GM06990 (cell line): Measurements from ENCODE around the gene TRMT11.
A peak's percentile ranks its signal among the peaks of the same experiment; 100 is the strongest.

Source experiments
- DNase-seq: peaks from one replicate; pipeline ENCODE4 v3.0.0-alpha.2; 2011; ENCODE audit not compliant: insufficient read length; ENCODE audit errors: extremely low read depth
- H3K27me3 ChIP-seq: replicated peaks from 2 replicates; pipeline ENCODE4 v1.6.0; 2011; ENCODE audit warnings: low read length; ENCODE audit not compliant: control insufficient read depth, insufficient read depth
- H3K36me3 ChIP-seq: 2 replicates; pipeline ENCODE4 v1.5.1; 2011; ENCODE audit warnings: low read length; ENCODE audit not compliant: control insufficient read depth, insufficient read depth
- H3K4me3 ChIP-seq: replicated peaks from 2 replicates; pipeline ENCODE4 v1.5.1; 2011; ENCODE audit warnings: low read depth, mild to moderate bottlenecking, control low read depth, low read length
- CTCF ChIP-seq: IDR thresholded peaks from 2 replicates; pipeline ENCODE4 v1.5.1; 2011; ENCODE audit warnings: low read length, control low read depth, mild to moderate bottlenecking, inconsistent platforms; ENCODE audit not compliant: insufficient read depth, poor library complexity, severe bottlenecking

The TRMT11 gene

DNA sequence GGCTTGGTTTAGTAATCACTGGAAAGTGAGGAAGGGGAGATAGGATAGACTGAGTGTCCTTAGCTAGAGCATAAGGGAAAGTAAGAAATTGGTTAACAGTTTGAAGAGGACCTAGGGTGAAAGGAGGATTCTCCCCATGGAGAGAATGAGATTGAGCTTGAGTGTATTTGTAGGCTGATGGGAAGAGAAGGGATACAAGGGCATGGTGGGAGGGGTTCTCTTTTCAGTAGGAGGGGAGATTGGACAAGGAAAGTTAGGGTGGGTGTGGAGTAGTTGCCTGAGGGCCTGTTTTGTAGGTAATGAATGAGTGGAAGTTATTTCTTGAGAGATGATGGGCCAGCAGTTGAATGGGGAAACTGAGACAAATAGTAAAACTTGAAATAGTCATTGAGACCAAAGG lies 1.9 kb downstream of the TRMT11 start:
- no peak for TF ChIP-seq CTCF
- no peak for DNase-seq
- H3K27me3 ChIP-seq, result no peaks in the 10 kb centered on the region
- peak overlapping the region; percentile 1; the same call in 1 of the 2 replicates for H3K4me3 ChIP-seq
- no peaks in the 10 kb centered on the region for H3K36me3 ChIP-seq

GRCh38 chr6:125989631-125990030 lies 3.3 kb downstream of the TRMT11 start:
- no peak for DNase-seq
- no peaks in the 10 kb centered on the region for H3K36me3 ChIP-seq
- H3K27me3 ChIP-seq, result no peaks in the 10 kb centered on the region
- TF ChIP-seq CTCF, result no peak
- H3K4me3 ChIP-seq, result no peak overlapping the region

GRCh38 chr6:125991653-125992052 lies 5.3 kb downstream of the TRMT11 start:
- Histone ChIP-seq H3K36me3 (no peaks in the 10 kb centered on the region), H3K27me3 (no peaks in the 10 kb centered on the region), H3K4me3 (no peak overlapping the region)
- no peak for TF ChIP-seq CTCF
- no peak for DNase-seq

GRCh38 chr6:125994670-125995488 lies 8.5 kb downstream of the TRMT11 start:
- DNase-seq, result no peak
- TF ChIP-seq CTCF, result no peak
- Histone ChIP-seq H3K36me3 (no peaks in the 10 kb centered on the region; the same call in 1 of the 2 replicates), H3K27me3 (no peaks in the 10 kb centered on the region), H3K4me3 (no peak overlapping the region)

GRCh38 chr6:125995972-125996580 lies 9.7 kb downstream of the TRMT11 start:
- H3K4me3 ChIP-seq, result peak overlapping the region; percentile 13; the same call in 1 of the 2 replicates
- TF ChIP-seq CTCF, result peak; percentile 97
- no peaks in the 10 kb centered on the region for H3K27me3 ChIP-seq
- no peaks in the 10 kb centered on the region; the same call in 1 of the 2 replicates for H3K36me3 ChIP-seq
- no peak for DNase-seq
